ENCODE measurements around the gene DTX3L.

Gene DTX3L

DNA sequence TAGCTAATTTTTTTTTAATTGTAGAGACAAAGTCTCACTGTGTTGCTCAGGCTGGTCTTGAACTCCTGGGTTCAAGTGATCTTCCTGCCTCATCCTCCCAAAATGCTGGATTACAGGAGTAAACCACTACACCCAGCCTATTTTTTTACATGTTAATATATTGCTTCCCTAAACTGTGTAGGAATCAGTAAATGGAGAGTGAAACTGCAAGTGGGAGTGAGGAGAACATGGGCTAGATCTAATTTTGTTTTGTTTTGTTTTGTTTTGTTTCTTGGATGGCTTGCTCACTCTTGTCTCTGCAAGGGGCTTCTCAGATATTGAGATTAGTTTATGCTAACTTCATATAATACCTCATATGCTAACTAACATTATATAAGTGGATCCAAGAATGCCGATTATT is 44.8 kb downstream of the DTX3L start:
- DNase-seq, result no peak

DNA sequence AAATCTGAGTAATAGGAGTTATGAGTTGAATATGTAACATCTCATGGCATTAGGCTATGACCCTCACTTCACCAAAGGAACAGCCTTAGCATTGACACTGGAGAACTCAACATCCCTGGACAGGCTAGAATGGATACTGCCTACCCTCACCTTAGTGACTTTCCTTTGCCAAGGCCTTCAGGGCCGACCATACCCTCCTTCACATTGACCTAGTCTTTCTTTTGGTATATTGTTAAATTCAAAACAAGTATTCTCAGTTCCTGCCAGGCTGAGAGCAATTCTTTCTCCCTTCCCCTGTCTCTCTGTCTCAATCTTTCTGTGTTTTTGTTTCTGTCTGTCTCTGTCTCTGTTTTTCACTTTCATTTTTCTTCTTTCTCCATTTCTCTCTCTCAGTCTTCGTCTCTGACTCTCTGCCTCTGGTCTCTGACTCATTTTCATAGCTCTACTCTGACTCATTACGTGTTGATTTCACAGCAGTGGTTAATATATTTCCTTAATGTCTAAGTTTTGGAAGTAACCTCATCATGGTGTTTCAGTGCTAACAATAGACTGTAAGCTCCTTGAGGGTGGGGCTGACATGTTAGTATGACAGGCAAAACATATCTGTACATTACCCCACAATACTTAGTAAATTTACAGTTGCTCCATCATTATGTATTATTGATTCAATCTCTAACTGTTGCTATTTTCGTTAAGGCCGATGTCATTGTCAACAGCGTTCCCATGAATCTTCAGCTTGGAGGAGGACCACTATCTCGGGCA is 45.8 kb downstream of the DTX3L start:
- no peak for DNase-seq

DNA sequence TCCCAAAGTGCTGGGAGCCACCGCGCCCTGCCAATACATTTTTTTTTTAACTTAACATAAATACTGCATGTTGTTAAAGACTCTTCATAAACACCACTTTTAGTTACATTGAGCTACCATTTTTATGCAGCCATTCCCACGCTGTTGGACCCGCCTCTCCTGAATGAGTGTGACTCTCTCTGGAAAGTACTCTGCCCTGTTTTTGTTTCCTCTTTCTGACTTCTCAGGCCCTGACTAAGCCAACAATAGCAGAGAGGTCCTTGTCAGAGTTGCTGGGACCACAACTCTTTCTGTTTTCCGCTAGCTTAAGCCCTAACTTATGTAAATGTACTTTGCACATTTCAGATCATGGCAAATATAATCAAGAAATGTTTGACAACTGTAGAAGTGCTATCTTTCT is 48.6 kb downstream of the DTX3L start:
- no peak for DNase-seq

DNA sequence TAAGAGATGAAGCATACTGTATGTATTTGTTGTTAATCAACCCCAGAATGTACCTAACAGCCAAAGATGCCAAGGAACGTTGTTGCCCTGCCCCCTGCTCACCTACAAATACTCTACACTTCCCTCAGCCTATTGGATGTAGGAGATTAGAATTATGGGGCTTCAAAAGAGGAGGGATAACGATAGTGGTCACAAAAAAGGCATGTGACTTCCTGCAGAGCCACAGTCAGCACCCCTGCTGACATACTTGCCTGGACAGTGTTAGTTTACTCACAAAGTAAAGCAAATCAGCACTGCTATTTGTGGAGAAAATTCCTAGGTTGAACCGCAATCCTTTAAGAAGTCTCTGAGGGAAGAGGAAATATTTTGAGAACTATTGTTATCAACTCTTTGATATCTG is 51.2 kb downstream of the DTX3L start:
- DNase-seq, result no peak

DNA sequence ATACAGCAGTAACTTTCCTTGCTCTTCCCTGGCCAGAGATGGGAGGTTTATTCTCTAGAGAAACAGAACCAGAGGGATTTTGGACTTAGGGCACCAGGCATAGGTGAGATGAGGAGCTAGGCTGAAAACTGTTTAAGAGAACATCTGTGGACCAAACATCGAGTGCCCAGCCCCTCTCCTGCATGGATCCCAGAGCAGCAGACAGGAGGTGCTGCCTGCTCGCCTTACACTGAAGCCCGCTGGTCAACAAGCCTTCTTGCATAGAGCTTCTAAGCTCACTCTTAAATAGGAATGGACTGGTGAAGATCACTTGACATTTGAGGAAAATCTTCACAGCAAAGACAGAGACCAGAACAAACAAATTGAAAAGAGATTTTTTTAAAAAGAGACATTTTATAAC is 54.5 kb downstream of the DTX3L start:
- no peak for DNase-seq

DNA sequence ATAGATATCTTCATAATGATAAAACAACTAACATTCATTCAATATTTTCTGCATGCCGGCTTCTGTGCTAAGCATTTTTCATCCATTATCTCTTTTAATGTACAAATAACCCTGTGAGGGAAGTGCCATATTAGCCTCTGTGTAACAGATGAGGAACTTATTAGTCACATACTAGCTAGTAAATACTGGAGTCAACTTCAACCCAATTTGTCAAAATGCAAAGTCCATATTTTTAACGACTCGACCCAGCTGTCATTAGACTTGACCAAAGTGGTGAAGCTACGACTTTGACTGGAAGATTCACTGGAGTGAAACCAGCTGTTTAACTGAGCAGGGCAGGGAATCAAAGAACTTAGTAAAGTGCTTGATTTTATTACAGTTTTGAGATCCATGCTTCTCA is 54.9 kb downstream of the DTX3L start:
- DNase-seq, result no peak

DNA sequence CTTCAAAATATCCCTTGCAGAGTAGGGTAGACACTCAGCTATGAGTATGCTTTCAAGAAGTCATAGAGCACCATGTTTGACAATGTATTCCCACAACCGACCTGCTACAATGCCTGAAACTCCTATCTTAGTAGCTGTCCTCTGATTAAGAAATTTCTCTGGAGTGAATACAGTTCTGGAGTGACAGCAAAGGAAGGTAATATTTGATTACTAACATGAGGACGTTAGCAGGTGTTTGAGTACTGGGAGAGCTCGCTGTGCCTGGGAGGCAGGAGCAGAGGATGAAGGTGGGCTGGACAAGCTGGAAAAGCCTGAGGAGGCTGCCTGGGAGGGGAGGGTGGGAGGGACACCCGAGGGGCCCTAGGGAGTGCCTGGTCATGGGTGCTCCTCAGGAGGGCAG is 56.3 kb downstream of the DTX3L start:
- DNase-seq, result no peak

DNA sequence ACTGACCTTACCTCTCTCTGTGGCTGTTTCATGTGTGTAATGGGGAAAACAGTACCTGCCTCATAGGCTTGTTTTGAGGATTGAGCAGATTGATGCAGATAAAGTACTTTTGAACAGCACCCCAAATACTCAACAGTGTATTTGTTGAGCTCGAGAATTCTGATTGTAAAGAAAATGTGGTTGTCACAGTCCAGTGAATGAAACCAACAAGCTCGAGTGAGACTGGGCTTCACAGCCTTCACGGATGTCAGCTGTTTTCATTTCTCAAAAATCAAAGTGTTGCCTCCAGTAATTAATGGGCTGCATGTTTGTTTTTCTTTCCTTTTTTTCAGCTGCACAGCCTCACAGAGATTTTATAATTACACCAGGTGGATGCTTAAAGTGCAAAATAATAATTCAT is 57.0 kb downstream of the DTX3L start:
- no peak for DNase-seq

DNA sequence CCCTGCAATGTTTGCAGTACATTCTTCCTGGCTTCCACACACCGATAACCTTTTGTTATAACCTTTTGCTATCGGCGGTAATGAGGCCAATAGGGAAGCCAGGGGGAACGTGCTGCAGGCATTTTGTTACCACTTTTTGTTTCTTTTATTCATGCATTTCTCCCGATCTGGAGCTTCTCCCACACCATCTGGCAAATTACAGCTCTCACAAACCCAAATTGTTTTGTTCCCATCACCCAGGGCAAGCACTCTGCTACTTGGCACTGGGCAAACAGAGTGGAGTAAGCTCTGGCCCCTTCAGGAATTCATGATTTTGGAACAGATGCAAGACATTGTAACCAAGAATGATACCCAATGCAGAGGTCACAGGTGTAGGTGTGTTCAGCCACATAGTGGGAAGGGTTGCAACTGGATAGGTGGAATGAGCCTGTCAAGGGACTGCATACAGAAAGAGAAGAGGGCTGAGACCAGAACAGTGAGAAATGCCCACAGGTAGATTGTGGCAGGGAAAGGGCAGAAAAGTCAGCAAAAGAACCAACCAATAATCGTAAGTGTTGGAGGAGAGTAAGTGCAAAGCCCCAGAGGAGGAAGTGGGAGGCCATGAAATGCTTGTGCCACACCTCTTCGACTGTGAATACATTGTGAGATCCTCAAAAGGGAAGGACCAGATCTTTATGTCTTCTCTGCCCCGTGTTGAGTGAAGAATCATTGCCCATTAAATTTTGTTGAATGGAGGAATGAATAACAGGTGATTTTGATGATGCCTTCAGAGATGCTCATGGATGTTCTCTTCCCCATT is 59.1 kb downstream of the DTX3L start:
- no peak for DNase-seq
